ENCODE data around the gene ZDHHC24.
"Not testable (repeated sequence)": the region's sequence is repeated elsewhere in the genome, so short reads cannot be mapped to it uniquely, and the experiment has no call there.

Gene ZDHHC24

GRCh38 chr11:66545701-66546367 is at the start of gene ZDHHC24:
TSS of gene ZDHHC24 (minus strand) at chr11:66546048. CDS start at chr11:66546003, 45 bp downstream.
- DNase-seq (ENCODE audit: low read depth in 2 of 2): peak; percentile 65 to 69

GRCh38 chr11:66595245-66595904 is 49.5 kb upstream of the ZDHHC24 start:
- DNase-seq (ENCODE audit: low read depth in 2 of 2): no peak

- DNase-seq (ENCODE audit: low read depth in 2 of 2): no peak
These were observed 47.8 kb upstream of the ZDHHC24 start for GRCh38 chr11:66593650-66594049.

GRCh38 chr11:66593303-66593635 is 47.4 kb upstream of the ZDHHC24 start:
- DNase-seq (ENCODE audit: low read depth in 2 of 2): no peak

GRCh38 chr11:66592457-66593302 is 46.8 kb upstream of the ZDHHC24 start, which contains the start of the genes CCDC87 and CCS:
TSS of gene CCDC87 (minus strand) at chr11:66593063. CDS start at chr11:66593015, 48 bp downstream.
TSS of gene CCS (plus strand) at chr11:66593185. CDS start at chr11:66593262, 77 bp downstream.
- DNase-seq (ENCODE audit: low read depth in 2 of 2): peak; percentile 96

GRCh38 chr11:66591175-66591574 is 45.3 kb upstream of the ZDHHC24 start:
- DNase-seq (ENCODE audit: low read depth in 2 of 2): no peak

- no peak for DNase-seq (ENCODE audit: low read depth in 2 of 2)
These were observed 44.3 kb upstream of the ZDHHC24 start for GRCh38 chr11:66589996-66590675.

- not testable (repeated sequence) for DNase-seq (ENCODE audit: low read depth in 2 of 2)
These were observed 43.5 kb upstream of the ZDHHC24 start for GRCh38 chr11:66589315-66589714.

- DNase-seq (ENCODE audit: low read depth in 2 of 2): no peak
These were observed 40.3 kb upstream of the ZDHHC24 start for GRCh38 chr11:66586136-66586535.

- DNase-seq (ENCODE audit: low read depth in 2 of 2): not testable (repeated sequence)
These were observed 39.6 kb upstream of the ZDHHC24 start for GRCh38 chr11:66585447-66585846.

GRCh38 chr11:66582565-66583147 is 36.8 kb upstream of the ZDHHC24 start:
- not testable (repeated sequence) for DNase-seq (ENCODE audit: low read depth in 2 of 2)

GRCh38 chr11:66581261-66581660 is 35.4 kb upstream of the ZDHHC24 start:
- DNase-seq (ENCODE audit: low read depth in 2 of 2): no peak

GRCh38 chr11:66580803-66581202 is 35.0 kb upstream of the ZDHHC24 start:
- no peak for DNase-seq (ENCODE audit: low read depth in 2 of 2)

GRCh38 chr11:66579017-66579606 is 33.3 kb upstream of the ZDHHC24 start:
- DNase-seq (ENCODE audit: low read depth in 2 of 2): peak; percentile 53 to 58

- DNase-seq (ENCODE audit: low read depth in 2 of 2): no peak
These were observed 25.0 kb upstream of the ZDHHC24 start for GRCh38 chr11:66570850-66571180.

GRCh38 chr11:66570079-66570849 is 24.4 kb upstream of the ZDHHC24 start:
- no peak for DNase-seq (ENCODE audit: low read depth in 2 of 2)

- DNase-seq (ENCODE audit: low read depth in 2 of 2): no peak
These were observed 23.2 kb upstream of the ZDHHC24 start for GRCh38 chr11:66569076-66569475.

- peak; percentile 37 to 44 for DNase-seq (ENCODE audit: low read depth in 2 of 2)
These were observed 22.5 kb upstream of the ZDHHC24 start, which contains the start of gene CTSF for GRCh38 chr11:66568124-66568916. TSS of gene CTSF (minus strand) at chr11:66568606. CDS start at chr11:66568486, 120 bp downstream.

GRCh38 chr11:66567787-66568123 is 21.9 kb upstream of the ZDHHC24 start:
- DNase-seq (ENCODE audit: low read depth in 2 of 2): no peak

- DNase-seq (ENCODE audit: low read depth in 2 of 2): no peak
These were observed 20.4 kb upstream of the ZDHHC24 start for GRCh38 chr11:66566221-66566620.

Data from stimulated activated CD8-positive, alpha-beta memory T cell treated with anti-CD3 and anti-CD28 coated beads, Interleukin-15, amount 100 ng/mL, for 4 hours (primary cell).